A549 (cell line): ENCODE results near the gene TTLL11.

ENCODE experiments used
- BHLHE40 ChIP-seq: IDR thresholded peaks from 2 replicates; pipeline ENCODE4 v1.6.1; 2012; ENCODE audit warnings: low read depth, low read length, inconsistent platforms
- EHF ChIP-seq: fragments of 250-450 bp; sonication (Bioruptor Pico); IDR thresholded peaks from 2 replicates; pipeline ENCODE4 v1.5.0; 2020; ENCODE audit warnings: mild to moderate bottlenecking
- EHMT2 ChIP-seq: fragments of 200-600 bp; sonication (generic); IDR thresholded peaks from 2 replicates; pipeline ENCODE4 v1.6.1; 2016; ENCODE audit warnings: antibody characterized with exemption, low read depth, mild to moderate bottlenecking, moderate library complexity
- EP300 ChIP-seq, 2 experiments: fragments of >200 bp; sonication (Bioruptor Twin); formaldehyde crosslinking; IDR thresholded peaks; 2 replicates in 1 of 2; 3 replicates in 1 of 2; pipeline ENCODE4 v1.6.1; 2016 to 2017
- JUNB ChIP-seq: fragments of >200 bp; sonication (Bioruptor Twin); formaldehyde crosslinking; IDR thresholded peaks from 2 replicates; pipeline ENCODE4 v1.6.1; 2016
- MAFK ChIP-seq: fragments of 450-650 bp; IDR thresholded peaks from 2 replicates; pipeline ENCODE4 v1.6.1; 2014; ENCODE audit not compliant: partially characterized antibody
- MAZ ChIP-seq: fragments of 150-350 bp; IDR thresholded peaks from 2 replicates; pipeline ENCODE4 v1.6.1; 2014; ENCODE audit warnings: antibody characterized with exemption, low read depth, low read length, borderline replicate concordance
- RARB ChIP-seq: fragments of 250-450 bp; sonication (Bioruptor Pico); IDR thresholded peaks from 2 replicates; pipeline ENCODE4 v1.8.0; 2021; ENCODE audit warnings: mild to moderate bottlenecking, moderate library complexity
- SREBF2 ChIP-seq: fragments of 450-650 bp; IDR thresholded peaks from 2 replicates; pipeline ENCODE4 v1.6.1; 2014; ENCODE audit warnings: mild to moderate bottlenecking, moderate library complexity
- TF ChIP-seq, protein P1 (sequence below): fragments of >200 bp; sonication (Bioruptor Twin); formaldehyde crosslinking; IDR thresholded peaks from 3 replicates; pipeline ENCODE4 v1.5.1; 2016
- TF ChIP-seq, protein P2 (sequence below): fragments of 450-650 bp; IDR thresholded peaks from 2 replicates; pipeline ENCODE4 v1.6.1; 2014; ENCODE audit warnings: antibody characterized with exemption

- TF ChIP-seq, protein P1, sequence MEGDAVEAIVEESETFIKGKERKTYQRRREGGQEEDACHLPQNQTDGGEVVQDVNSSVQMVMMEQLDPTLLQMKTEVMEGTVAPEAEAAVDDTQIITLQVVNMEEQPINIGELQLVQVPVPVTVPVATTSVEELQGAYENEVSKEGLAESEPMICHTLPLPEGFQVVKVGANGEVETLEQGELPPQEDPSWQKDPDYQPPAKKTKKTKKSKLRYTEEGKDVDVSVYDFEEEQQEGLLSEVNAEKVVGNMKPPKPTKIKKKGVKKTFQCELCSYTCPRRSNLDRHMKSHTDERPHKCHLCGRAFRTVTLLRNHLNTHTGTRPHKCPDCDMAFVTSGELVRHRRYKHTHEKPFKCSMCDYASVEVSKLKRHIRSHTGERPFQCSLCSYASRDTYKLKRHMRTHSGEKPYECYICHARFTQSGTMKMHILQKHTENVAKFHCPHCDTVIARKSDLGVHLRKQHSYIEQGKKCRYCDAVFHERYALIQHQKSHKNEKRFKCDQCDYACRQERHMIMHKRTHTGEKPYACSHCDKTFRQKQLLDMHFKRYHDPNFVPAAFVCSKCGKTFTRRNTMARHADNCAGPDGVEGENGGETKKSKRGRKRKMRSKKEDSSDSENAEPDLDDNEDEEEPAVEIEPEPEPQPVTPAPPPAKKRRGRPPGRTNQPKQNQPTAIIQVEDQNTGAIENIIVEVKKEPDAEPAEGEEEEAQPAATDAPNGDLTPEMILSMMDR = no peak
- TF ChIP-seq EHF (CRISPR knock-in tag) = no peak
- no peak for TF ChIP-seq EHMT2
- no peak for TF ChIP-seq JUNB
- no peak for TF ChIP-seq SREBF2
- no peak for TF ChIP-seq BHLHE40
- TF ChIP-seq MAFK = no peak
- no peak for TF ChIP-seq EP300 (IDR thresholded peaks at IDR 0.05)
- TF ChIP-seq, protein P2, sequence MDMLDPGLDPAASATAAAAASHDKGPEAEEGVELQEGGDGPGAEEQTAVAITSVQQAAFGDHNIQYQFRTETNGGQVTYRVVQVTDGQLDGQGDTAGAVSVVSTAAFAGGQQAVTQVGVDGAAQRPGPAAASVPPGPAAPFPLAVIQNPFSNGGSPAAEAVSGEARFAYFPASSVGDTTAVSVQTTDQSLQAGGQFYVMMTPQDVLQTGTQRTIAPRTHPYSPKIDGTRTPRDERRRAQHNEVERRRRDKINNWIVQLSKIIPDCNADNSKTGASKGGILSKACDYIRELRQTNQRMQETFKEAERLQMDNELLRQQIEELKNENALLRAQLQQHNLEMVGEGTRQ = no peak
- no peak for TF ChIP-seq MAZ
- TF ChIP-seq RARB (CRISPR knock-in tag) = no peak
Observed at GRCh38 chr9:121943463-121943862, 149.6 kb downstream of the TTLL11 start.
